Testis (tissue), 3 donors: Measurements from ENCODE around the gene ADARB1. TPM values are rescaled to one million over a fixed set of nuclear protein-coding genes. Genes with fewer than 3 reads are reported as not detected.

Experiments
- DNase-seq: peaks from one replicate; pipeline ENCODE4 v3.0.0-alpha.2; 2019
- H3K27ac ChIP-seq, 2 donors: fragments of 200-600 bp; sonication (generic); one replicate each; pipeline ENCODE4 v1.5.1; 2019
- H3K27me3 ChIP-seq: fragments of 200-600 bp; sonication (generic); one replicate; pipeline ENCODE4 v1.5.1; 2019
- H3K36me3 ChIP-seq: fragments of 200-600 bp; sonication (generic); one replicate; pipeline ENCODE4 v1.5.1; 2017; ENCODE audit warnings: low read depth; ENCODE audit errors: missing control alignments
- H3K4me1 ChIP-seq: fragments of 200-600 bp; sonication (generic); one replicate; pipeline ENCODE4 v1.5.1; 2019
- H3K4me3 ChIP-seq, 2 donors: fragments of 200-600 bp; sonication (generic); one replicate each; pipeline ENCODE4 v1.5.1; 2017 to 2019
- H3K9me3 ChIP-seq: fragments of 200-600 bp; sonication (generic); one replicate; pipeline ENCODE4 v1.5.1; 2017
- CTCF ChIP-seq, 3 experiments: fragments of 450-650 bp in 2 of 3; fragments of 200-600 bp in 1 of 3; sonication (generic) in 1 of 3; IDR thresholded peaks; one replicate each; pipeline ENCODE4 v1.5.1; 2016 to 2019; ENCODE audit warnings: antibody characterized with exemption in 3 of 3, mild to moderate bottlenecking in 2 of 3, moderate library complexity in 1 of 3
- POLR2A ChIP-seq: fragments of 450-650 bp; IDR thresholded peaks from one replicate; pipeline ENCODE4 v1.6.1; 2017; ENCODE audit warnings: antibody characterized with exemption, mild to moderate bottlenecking, moderate library complexity
- WGBS, 2 donors: methylation state at CpG; one replicate each; pipeline ENCODE4 v1.1.5; 2018; 5-methylcytosine and 5-hydroxymethylcytosine counted together
- intact Hi-C: fragments of 100-400 bp; cut with DNase I; formaldehyde crosslinking; loops from one replicate; pipeline ENCODE4 v1.15.1; 2023; ENCODE audit warnings: low total_unique reads
- polyA plus RNA-seq: library from polyadenylated mRNA; stranded (reverse); fragments of 350-450 nt; fragmentation: Illumina TruSeq; extraction: RNeasy Lipid Tissue Mini Kit (QIAGEN cat#74804); gene quantifications from one replicate; pipeline ENCODE4 v1.2.3, GENCODE V29; 2014; ENCODE audit warnings: low read depth, low replicate concordance; ENCODE audit not compliant: insufficient read depth
- total RNA-seq, 2 donors: library from RNA; depleted of rRNA; stranded (reverse); fragments of >200 nt; gene quantifications; one replicate each; pipeline ENCODE4 v1.2.3, GENCODE V29; 2016

ADARB1 gene
- total and polyA plus RNA-seq, 3 donors from 2014 or later, result 17.6 to 23.0 (median 17.6) TPM

- Histone ChIP-seq H3K9me3 (no peaks in the 10 kb centered on the region), H3K36me3 (no peaks in the 10 kb centered on the region), H3K4me3 (no peak overlapping the region), H3K4me1 (no peaks in the 10 kb centered on the region), H3K27me3 (no peaks in the 10 kb centered on the region), H3K27ac (no peak overlapping the region)
- intact Hi-C loops, result no loop called here
- TF ChIP-seq CTCF (IDR thresholded peaks at IDR 0.05) (no peak), POLR2A (no peak)
- peak; percentile 16 for DNase-seq
- WGBS, 2 donors, result 84 to 85% methylated on average over 24 of the region's 24 CpGs
Measured at GRCh38 chr21:45152265-45152746, 77.9 kb downstream of the ADARB1 start.

- DNase-seq, result peak; percentile 12
- TF ChIP-seq POLR2A (no peak), CTCF (IDR thresholded peaks at IDR 0.05) (no peak)
- Histone ChIP-seq H3K4me1 (no peaks in the 10 kb centered on the region), H3K36me3 (no peaks in the 10 kb centered on the region), H3K27me3 (no peaks in the 10 kb centered on the region), H3K9me3 (no peaks in the 10 kb centered on the region), H3K27ac (no peak overlapping the region), H3K4me3 (no peak overlapping the region)
- WGBS, 2 donors, result 81 to 88% methylated on average over 11 of the region's 11 CpGs
- intact Hi-C loops, result no loop called here
Measured at GRCh38 chr21:45153358-45154318, 79.3 kb downstream of the ADARB1 start.

GRCh38 chr21:45154511-45155508, 80.4 kb downstream of the ADARB1 start:
- H3K9me3 ChIP-seq, result no peaks in the 10 kb centered on the region
- no peak overlapping the region for H3K4me3 ChIP-seq
- WGBS, 2 donors, result 76 to 77% methylated on average over 9 of the region's 9 CpGs
- DNase-seq, result peak; percentile 27
- no peaks in the 10 kb centered on the region for H3K27me3 ChIP-seq
- no peak overlapping the region for H3K27ac ChIP-seq
- TF ChIP-seq POLR2A, result no peak
- no peak for TF ChIP-seq CTCF (IDR thresholded peaks at IDR 0.05)
- H3K4me1 ChIP-seq, result no peaks in the 10 kb centered on the region
- no peaks in the 10 kb centered on the region for H3K36me3 ChIP-seq
- intact Hi-C loops, result no loop called here

GRCh38 chr21:45155910-45156309, 81.5 kb downstream of the ADARB1 start:
- Histone ChIP-seq H3K4me3 (no peak overlapping the region), H3K4me1 (no peaks in the 10 kb centered on the region), H3K27ac (no peak overlapping the region), H3K36me3 (no peaks in the 10 kb centered on the region), H3K27me3 (no peaks in the 10 kb centered on the region), H3K9me3 (no peaks in the 10 kb centered on the region)
- TF ChIP-seq POLR2A (no peak), CTCF (IDR thresholded peaks at IDR 0.05) (no peak)
- intact Hi-C loops, result no loop called here
- DNase-seq, result peak; percentile 9
